A549 (cell line): ENCODE data around the gene RAB10. TPM values are rescaled to one million over a fixed set of nuclear protein-coding genes. Genes with fewer than 3 reads are reported as not detected.
"Not testable (repeated sequence)": the region's sequence is repeated elsewhere in the genome, so short reads cannot be mapped to it uniquely, and the experiment has no call there.

ENCODE experiments used
- ATAC-seq, 2 experiments: fragments of 200-7000 bp in 1 of 2; fragments of >200 bp in 1 of 2; cut with Nextera tagmentation in 1 of 2; cut with Tn5 transposase in 1 of 2; 3 replicates each; pipeline versions ENCODE4 v1.8.0 to v1.9.1; 2018 to 2020; ENCODE audit warnings: mild to moderate bottlenecking in 1 of 2, moderate library complexity in 1 of 2
- CTCF ChIA-PET: fragments of 300-600 bp; sonication (Branson Sonifier 250); formaldehyde crosslinking; extraction: SDS; loops from one replicate; lab custom pipeline; 2021; ENCODE audit warnings: antibody characterized with exemption, inconsistent platforms; lab: Yijun Ruan, JAX
- POLR2A ChIA-PET: fragments of 350-600 bp; formaldehyde crosslinking; extraction: SDS; loops from one replicate; lab custom pipeline; 2021; ENCODE audit warnings: antibody characterized with exemption, inconsistent platforms; lab: Yijun Ruan, JAX
- DNase-seq, 2 experiments: peaks; one replicate each; pipeline versions ENCODE4 v3.0.0 to v3.0.0-alpha.2; 2011 to 2016; ENCODE audit warnings: low read depth in 1 of 2, low spot score in 1 of 2
- FAIRE-seq: peaks from 2 replicates; lab custom pipeline; 2011; peaks lifted over from hg19 to GRCh38; lab: Jason Lieb, UNC
- H3K27ac ChIP-seq, 2 experiments: fragments of >200 bp; sonication (Bioruptor Twin); formaldehyde crosslinking; 3 replicates each; pipeline ENCODE4 v1.5.1; 2016 to 2017
- H3K4me1 ChIP-seq: fragments of >200 bp; sonication (Bioruptor Twin); formaldehyde crosslinking; 3 replicates; pipeline ENCODE4 v1.6.1; 2016
- H3K4me2 ChIP-seq: fragments of >200 bp; sonication (Bioruptor Twin); formaldehyde crosslinking; 3 replicates; pipeline ENCODE4 v1.6.1; 2016
- H3K4me3 ChIP-seq: fragments of >200 bp; sonication (Bioruptor Twin); formaldehyde crosslinking; 3 replicates; pipeline ENCODE4 v1.5.1; 2016
- H3K9me3 ChIP-seq: fragments of >200 bp; sonication (Bioruptor Twin); formaldehyde crosslinking; 3 replicates; pipeline ENCODE4 v1.6.1; 2016
- ATOH8 ChIP-seq: fragments of 250-450 bp; sonication (Bioruptor Pico); IDR thresholded peaks from 2 replicates; pipeline ENCODE4 v1.5.0; 2020; ENCODE audit warnings: low read depth, mild to moderate bottlenecking, moderate library complexity
- BCL3 ChIP-seq: fragments of >200 bp; sonication (Bioruptor Twin); formaldehyde crosslinking; IDR thresholded peaks from 3 replicates; pipeline ENCODE4 v1.6.1; 2016
- CEBPB ChIP-seq, 2 experiments: fragments of >200 bp in 1 of 2; sonication (Bioruptor Twin) in 1 of 2; formaldehyde crosslinking in 1 of 2; IDR thresholded peaks; 2 replicates each; pipeline ENCODE4 v1.6.1; 2012 to 2016
- CHD2 ChIP-seq: fragments of 150-350 bp; IDR thresholded peaks from 2 replicates; pipeline ENCODE4 v1.6.1; 2014; ENCODE audit warnings: low read length; ENCODE audit not compliant: partially characterized antibody
- CTCF ChIP-seq: fragments of >200 bp; sonication (Bioruptor Twin); formaldehyde crosslinking; IDR thresholded peaks from 3 replicates; pipeline ENCODE4 v1.5.1; 2016
- E2F6 ChIP-seq: IDR thresholded peaks from 2 replicates; pipeline ENCODE4 v1.6.1; 2012; ENCODE audit warnings: low read depth, borderline replicate concordance
- EHF ChIP-seq: fragments of 250-450 bp; sonication (Bioruptor Pico); IDR thresholded peaks from 2 replicates; pipeline ENCODE4 v1.5.0; 2020; ENCODE audit warnings: mild to moderate bottlenecking
- EHMT2 ChIP-seq: fragments of 200-600 bp; sonication (generic); IDR thresholded peaks from 2 replicates; pipeline ENCODE4 v1.6.1; 2016; ENCODE audit warnings: antibody characterized with exemption, low read depth, mild to moderate bottlenecking, moderate library complexity
- EP300 ChIP-seq, 2 experiments: fragments of >200 bp; sonication (Bioruptor Twin); formaldehyde crosslinking; IDR thresholded peaks; 2 replicates in 1 of 2; 3 replicates in 1 of 2; pipeline ENCODE4 v1.6.1; 2016 to 2017
- FOSB ChIP-seq: fragments of 250-450 bp; sonication (Bioruptor Pico); IDR thresholded peaks from 2 replicates; pipeline ENCODE4 v1.5.0; 2020; ENCODE audit warnings: mild to moderate bottlenecking, moderate library complexity
- FOSL2 ChIP-seq, 2 experiments: fragments of 450-650 bp in 1 of 2; fragments of >200 bp in 1 of 2; sonication (Bioruptor Twin) in 1 of 2; formaldehyde crosslinking; IDR thresholded peaks; 2 replicates each; pipeline versions ENCODE4 v1.5.0 to v1.6.1; 2016 to 2020; ENCODE audit warnings: mild to moderate bottlenecking in 1 of 2, moderate library complexity in 1 of 2
- FOXS1 ChIP-seq: fragments of 250-450 bp; sonication (Bioruptor Pico); IDR thresholded peaks from 2 replicates; pipeline ENCODE4 v1.5.0; 2020; ENCODE audit warnings: mild to moderate bottlenecking, moderate library complexity
- GATA3 ChIP-seq: IDR thresholded peaks from 2 replicates; pipeline ENCODE4 v1.6.1; 2012; ENCODE audit warnings: borderline replicate concordance
- HEYL ChIP-seq: fragments of 250-450 bp; sonication (Bioruptor Pico); IDR thresholded peaks from 2 replicates; pipeline ENCODE4 v1.8.0; 2021; ENCODE audit warnings: mild to moderate bottlenecking, moderate library complexity
- MAX ChIP-seq: IDR thresholded peaks from 2 replicates; pipeline ENCODE4 v1.6.1; 2012
- NPAS2 ChIP-seq: fragments of 250-450 bp; sonication (Bioruptor Pico); IDR thresholded peaks from 2 replicates; pipeline ENCODE4 v1.8.0; 2022; ENCODE audit warnings: mild to moderate bottlenecking, moderate library complexity, borderline replicate concordance
- POLR2AphosphoS2 ChIP-seq: conservative IDR thresholded peaks from 2 replicates; pipeline ENCODE4 v1.6.1; 2012; ENCODE audit warnings: low read length, improper control_type of control experiment, inconsistent platforms
- TFCP2L1 ChIP-seq: fragments of 250-450 bp; sonication (Bioruptor Pico); IDR thresholded peaks from 2 replicates; pipeline ENCODE4 v1.5.0; 2021; ENCODE audit warnings: mild to moderate bottlenecking
- WGBS: methylation state at CpG from one replicate; pipeline ENCODE4 v1.1.6; 2017; ENCODE audit errors: missing lambda C conversion rate; 5-methylcytosine and 5-hydroxymethylcytosine counted together
- polyA plus RNA-seq, 4 experiments: library from polyadenylated mRNA; depleted of rRNA in 3 of 4; stranded (reverse); fragments of >200 nt; fragmentation: RNase III in 1 of 4; extraction: RNeasy Plus Mini Kit Qiagen cat#74134 plus additional on column Dnase treatment in 1 of 4; gene quantifications; 2 replicates in 3 of 4; 3 replicates in 1 of 4; pipeline ENCODE4 v1.2.3, GENCODE V29; 2011 to 2017

RAB10 gene
- polyA plus RNA-seq, 2 of the 4 experiments (the other 2 are of a cell fraction) = 272 to 692 TPM

GRCh38 chr2:26011990-26012856, 21.7 kb upstream of the RAB10 start (continued):
- TF ChIP-seq GATA3 (peak; percentile 100), EP300 (IDR thresholded peaks at IDR 0.05) (peak; percentile 97 to 99), ATOH8 (CRISPR knock-in tag) (peak; percentile 96), NPAS2 (CRISPR knock-in tag) (no peak)

GRCh38 chr2:26013668-26014067, 20.2 kb upstream of the RAB10 start:
- no peak for FAIRE-seq
- CTCF ChIA-PET = interaction anchor here (1.0 to 5.1 kb wide), 4 partner anchors 16 to 131 kb away, joined by 3 to 18 read pairs (median 4); no protein-coding TSS in a partner anchor
- WGBS = 94% methylated on average over 1 of the region's 1 CpG
- H3K4me1 ChIP-seq = peaks cover 86% of the 10 kb centered on the region
- POLR2A ChIA-PET = no interaction called here
- peak overlapping the region; percentile 90 to 93 for H3K27ac ChIP-seq
- H3K4me2 ChIP-seq = peak overlapping the region; percentile 69; the same call in 2 of the 3 replicates
- no peak for DNase-seq
- H3K9me3 ChIP-seq = peaks cover 7% of the 10 kb centered on the region; the same call in 1 of the 3 replicates
- TF ChIP-seq MAX = no peak
- no peak for TF ChIP-seq BCL3
- no peak for TF ChIP-seq POLR2AphosphoS2
- TF ChIP-seq EHF (CRISPR knock-in tag) = no peak
- TF ChIP-seq FOXS1 (CRISPR knock-in tag) = no peak
- no peak for TF ChIP-seq FOSL2 (IDR thresholded peaks at IDR 0.05)
- no peak for TF ChIP-seq FOSL2 (CRISPR knock-in tag; IDR thresholded peaks at IDR 0.05)
- TF ChIP-seq EHMT2 = no peak
- no peak for TF ChIP-seq E2F6
- TF ChIP-seq CHD2 = no peak
- TF ChIP-seq, all 56 proteins: peak for 0
- H3K4me3 ChIP-seq = no peak overlapping the region
- no peak for ATAC-seq

GRCh38 chr2:26016012-26016705, 17.7 kb upstream of the RAB10 start:
- H3K9me3 ChIP-seq = no peaks in the 10 kb centered on the region
- no peak for DNase-seq
- peak overlapping the region; percentile 1; the same call in 2 of the 3 replicates for H3K4me2 ChIP-seq
- ChIA-PET POLR2A (interaction anchor here (2.9 kb wide), 1 partner anchor 18 kb away, joined by 38 read pairs; the partner anchor contains the start of gene RAB10), CTCF (interaction anchor here (0.6 to 6.3 kb wide), 9 partner anchors 9 to 169 kb away, joined by 3 to 52 read pairs (median 6); partner anchors contain the start of gene RAB10)
- ATAC-seq = no peak
- no peak overlapping the region for H3K4me3 ChIP-seq
- TF ChIP-seq ATOH8 (CRISPR knock-in tag) = 0 out of 2 replicates have a peak, but pooled peaks have one; percentile 16
- TF ChIP-seq CEBPB (IDR thresholded peaks at IDR 0.05) = 0 out of 4 replicates have a peak, but pooled peaks have one; percentile 13 to 14
- no peak for TF ChIP-seq FOSL2 (IDR thresholded peaks at IDR 0.05)
- TF ChIP-seq FOSL2 (CRISPR knock-in tag; IDR thresholded peaks at IDR 0.05) = peak; percentile 9
- no peak for TF ChIP-seq HEYL
- 0 out of 2 replicates have a peak, but pooled peaks have one; percentile 50 for TF ChIP-seq TFCP2L1 (CRISPR knock-in tag)
- no peak for TF ChIP-seq CTCF
- TF ChIP-seq E2F6 = no peak
- no peak for TF ChIP-seq FOXS1 (CRISPR knock-in tag)
- no peak for TF ChIP-seq FOSB (CRISPR knock-in tag)
- peaks cover 89% of the 10 kb centered on the region for H3K4me1 ChIP-seq
- peak overlapping the region; percentile 73 to 93 for H3K27ac ChIP-seq
- 91% methylated on average over 13 of the region's 13 CpGs for WGBS
- no peak for FAIRE-seq

GRCh38 chr2:26016706-26017045, 17.2 kb upstream of the RAB10 start:
- ATAC-seq, FAIRE-seq, H3K4me2 ChIP-seq, DNase-seq, H3K9me3 ChIP-seq, H3K4me3 ChIP-seq: not testable (repeated sequence)
- H3K27ac ChIP-seq = peak overlapping the region; percentile 73 to 93
- WGBS = 100% methylated on average over 4 of the region's 4 CpGs
- POLR2A ChIA-PET = interaction anchor here (2.9 kb wide), 1 partner anchor 18 kb away, joined by 38 read pairs; the partner anchor contains the start of gene RAB10
- CTCF ChIA-PET = interaction anchor here (0.6 to 6.3 kb wide), 7 partner anchors 9 to 168 kb away, joined by 3 to 52 read pairs (median 10); partner anchors contain the start of gene RAB10
- peaks cover 84% of the 10 kb centered on the region for H3K4me1 ChIP-seq
